Stimulated activated CD4-positive, alpha-beta T cell treated with anti-CD3 and anti-CD28 coated beads, Interleukin-15, amount 100 ng/mL, for 1 hour (primary cell): Measurements from ENCODE around the gene CAPN13.

Experiments used
- DNase-seq, 2 donors: peaks; one replicate each; pipeline ENCODE4 v3.0.0-alpha.2; 2020; ENCODE audit warnings: low read depth in 1 of 2, low spot score in 1 of 2

Gene CAPN13

GRCh38 chr2:30730736-30731647 is 76.3 kb downstream of the CAPN13 start:
- no peak for DNase-seq

GRCh38 chr2:30729031-30729430 is 78.2 kb downstream of the CAPN13 start:
- DNase-seq, result no peak

GRCh38 chr2:30722936-30723725 is 84.1 kb downstream of the CAPN13 start:
- DNase-seq, result no peak

DNA sequence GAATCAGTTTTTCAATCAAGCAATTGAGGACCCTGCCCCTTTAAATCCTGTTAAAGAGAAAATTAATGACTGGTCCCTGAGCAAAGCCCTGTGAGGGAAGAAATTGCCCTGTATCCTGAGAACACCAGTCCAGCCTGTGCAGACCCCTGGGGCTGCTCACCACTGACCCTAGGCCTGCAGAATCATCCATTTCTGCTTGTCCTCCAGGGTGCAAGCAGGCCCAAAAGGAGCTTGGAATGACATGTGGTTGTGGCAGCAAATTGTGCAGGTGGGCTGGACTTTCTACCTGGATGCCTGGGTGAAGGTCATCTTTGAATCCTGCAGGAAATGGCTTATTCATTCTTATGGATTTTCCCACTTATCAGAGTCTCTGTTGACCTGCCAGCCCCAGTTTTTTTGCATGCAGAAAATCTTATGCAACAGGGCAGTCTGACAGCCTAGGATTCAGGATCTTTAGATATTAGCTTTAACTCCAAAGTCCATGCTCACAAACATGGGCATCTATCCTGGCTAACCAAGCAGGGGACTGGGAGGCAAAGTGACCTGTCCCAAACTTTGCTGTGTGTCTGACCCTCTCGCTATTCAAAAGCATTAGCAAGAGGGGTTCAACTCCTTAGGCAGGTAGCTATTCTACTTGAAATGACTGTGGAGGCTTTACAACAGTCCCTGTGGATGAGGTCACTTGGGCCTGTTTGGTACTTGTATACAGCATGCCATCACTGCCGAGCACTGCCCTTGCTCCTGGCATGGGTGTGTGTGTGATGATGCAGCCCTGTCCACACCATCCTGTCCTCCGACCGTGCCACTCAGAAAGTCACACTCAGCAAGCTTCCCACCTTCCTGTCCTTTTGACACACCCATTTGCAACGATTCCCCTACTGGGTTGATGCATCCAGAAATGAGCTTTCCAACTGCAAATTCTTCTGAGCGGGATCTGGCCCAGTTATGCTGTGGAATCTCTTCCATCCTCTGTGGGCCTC is 85.3 kb downstream of the CAPN13 start:
- no peak for DNase-seq

DNA sequence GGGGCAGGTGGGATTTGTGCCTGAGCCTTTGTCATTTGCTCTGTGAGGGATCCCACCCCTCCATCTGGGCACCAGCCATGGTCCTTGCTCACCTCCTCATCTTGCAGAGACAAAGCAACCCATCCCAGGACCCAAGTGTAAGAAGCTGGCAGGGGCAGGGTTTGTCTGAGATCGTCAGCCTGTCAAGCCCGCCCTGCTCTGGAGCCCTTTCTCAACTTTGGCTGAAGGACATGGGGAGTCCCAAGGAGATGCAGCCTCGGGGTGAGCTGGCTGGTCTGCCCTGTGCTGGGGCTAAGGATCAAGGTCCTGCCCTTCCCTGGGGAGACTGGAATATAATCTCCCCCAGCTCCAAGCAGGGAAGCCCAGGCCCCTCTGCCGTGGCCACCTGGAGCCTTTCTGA is 86.0 kb downstream of the CAPN13 start:
- no peak for DNase-seq

DNA sequence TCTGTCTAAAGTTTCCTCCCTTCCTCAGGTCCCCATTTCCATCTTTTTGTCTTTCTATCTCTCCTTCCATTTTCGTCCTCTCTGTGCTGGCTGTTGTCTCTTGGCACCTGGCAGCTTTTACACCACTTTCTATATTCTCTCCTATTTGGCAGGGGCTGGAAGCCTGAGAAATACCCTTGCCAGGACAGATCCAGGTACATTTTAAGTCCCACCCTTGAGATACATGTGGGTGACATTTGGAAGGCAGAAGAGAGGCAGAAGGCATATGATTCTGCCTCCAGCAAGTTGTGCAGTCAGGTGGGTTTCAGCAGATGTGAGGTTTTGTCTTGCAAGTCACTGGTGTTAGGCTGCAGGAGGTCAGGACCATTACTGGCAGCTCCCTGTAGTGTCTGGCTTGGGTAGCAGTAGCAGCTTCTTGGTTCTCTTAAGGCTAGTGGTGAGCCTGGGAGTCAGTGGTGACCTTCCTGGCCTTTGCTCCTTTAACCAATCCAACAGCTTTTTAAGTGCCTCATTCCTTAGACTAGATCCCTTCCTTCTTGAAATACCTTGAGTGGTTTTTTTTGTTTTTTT is 90.1 kb downstream of the CAPN13 start:
- DNase-seq, result no peak

- no peak for DNase-seq
Observed at GRCh38 chr2:30716123-30716900, 90.9 kb downstream of the CAPN13 start.

DNA sequence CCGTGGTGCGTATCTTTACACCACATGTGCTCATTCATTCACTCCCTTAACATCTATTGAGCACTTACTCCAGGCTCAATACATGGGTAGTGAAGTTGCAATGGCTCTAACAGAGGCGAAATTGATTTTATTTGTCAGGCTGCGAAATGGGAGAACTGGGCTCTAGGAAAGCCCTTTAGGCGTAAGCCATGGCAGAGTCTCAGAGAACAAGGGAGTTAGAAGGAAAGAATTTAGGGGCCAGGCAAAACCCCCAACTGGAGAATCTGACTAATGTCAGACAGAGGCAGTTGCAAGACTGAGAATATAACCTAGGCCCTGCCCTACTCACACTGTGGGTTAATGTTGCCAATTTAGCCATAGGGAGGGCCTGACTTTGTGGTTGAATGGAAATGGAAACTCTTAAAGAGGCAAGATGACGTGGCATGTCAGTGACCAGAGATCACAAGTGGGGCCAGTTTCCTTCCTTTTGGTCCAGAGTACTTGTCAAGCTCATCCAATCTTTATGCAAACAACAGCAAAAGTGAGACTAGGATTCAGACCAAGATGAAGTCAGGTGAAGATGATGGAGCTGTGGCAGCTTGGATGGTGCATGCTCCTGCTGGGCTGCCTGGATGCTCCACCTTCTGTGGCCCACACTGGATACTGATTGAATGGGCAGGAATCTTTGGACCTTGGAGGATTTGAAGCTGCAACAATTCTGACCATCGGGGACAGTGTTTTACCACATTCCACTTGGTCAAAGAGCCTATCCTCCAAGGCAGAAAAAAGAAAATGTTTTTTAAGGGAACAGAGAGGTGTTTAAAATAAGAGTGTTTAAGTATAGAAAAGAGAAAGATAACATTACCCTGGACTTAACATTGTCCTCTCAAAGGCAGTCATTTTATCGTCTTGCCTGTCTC is 92.2 kb downstream of the CAPN13 start:
- no peak for DNase-seq

GRCh38 chr2:30713698-30714097 is 93.5 kb downstream of the CAPN13 start:
- no peak for DNase-seq

DNA sequence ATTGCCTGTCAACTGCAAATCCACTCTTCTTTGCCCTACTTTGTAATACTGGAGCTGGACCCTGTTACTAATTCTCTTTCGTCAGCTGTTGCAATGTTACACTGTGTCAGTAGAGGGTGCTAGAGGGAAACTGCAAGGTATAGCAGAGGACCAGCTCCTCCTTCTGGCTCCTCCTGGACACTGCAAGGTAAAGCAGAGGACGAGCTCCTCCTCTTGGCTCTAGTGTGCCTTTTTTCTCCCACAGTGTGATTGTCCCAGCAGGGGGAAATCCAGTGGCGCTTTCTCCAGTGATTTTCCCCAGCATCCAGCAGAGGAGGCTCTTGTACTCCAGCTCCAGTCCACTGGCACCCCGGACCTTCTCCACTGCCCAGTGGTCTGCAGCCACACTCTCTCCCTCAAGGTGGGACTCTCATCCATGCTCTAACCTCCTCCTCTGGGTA is 95.6 kb downstream of the CAPN13 start:
- DNase-seq, result peak; percentile 58 to 59

DNA sequence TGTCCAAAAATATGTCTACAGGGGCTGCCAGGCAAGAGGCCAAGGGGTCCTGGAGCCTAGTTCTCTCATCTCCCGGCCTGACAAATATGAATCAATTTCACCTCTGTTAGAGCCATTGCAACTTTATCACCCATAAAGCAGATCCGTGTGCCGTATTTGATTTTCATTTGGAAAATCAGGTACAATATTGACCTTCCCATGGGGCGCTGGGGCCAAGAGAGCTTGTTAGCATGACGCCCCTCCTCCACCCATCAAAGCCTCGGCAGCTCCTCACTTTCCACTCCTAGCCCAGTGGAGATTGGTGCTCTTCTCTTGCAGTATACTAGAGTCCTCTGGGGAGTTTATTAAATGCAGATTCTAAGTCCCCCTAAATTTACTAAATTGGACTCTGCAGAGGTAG is 96.8 kb downstream of the CAPN13 start:
- DNase-seq, result no peak

GRCh38 chr2:30710016-30710415 is 97.2 kb downstream of the CAPN13 start:
- no peak for DNase-seq

GRCh38 chr2:30709516-30709915 is 97.7 kb downstream of the CAPN13 start:
- DNase-seq, result no peak

- no peak for DNase-seq
Observed at GRCh38 chr2:30708491-30709290, 98.6 kb downstream of the CAPN13 start.

DNA sequence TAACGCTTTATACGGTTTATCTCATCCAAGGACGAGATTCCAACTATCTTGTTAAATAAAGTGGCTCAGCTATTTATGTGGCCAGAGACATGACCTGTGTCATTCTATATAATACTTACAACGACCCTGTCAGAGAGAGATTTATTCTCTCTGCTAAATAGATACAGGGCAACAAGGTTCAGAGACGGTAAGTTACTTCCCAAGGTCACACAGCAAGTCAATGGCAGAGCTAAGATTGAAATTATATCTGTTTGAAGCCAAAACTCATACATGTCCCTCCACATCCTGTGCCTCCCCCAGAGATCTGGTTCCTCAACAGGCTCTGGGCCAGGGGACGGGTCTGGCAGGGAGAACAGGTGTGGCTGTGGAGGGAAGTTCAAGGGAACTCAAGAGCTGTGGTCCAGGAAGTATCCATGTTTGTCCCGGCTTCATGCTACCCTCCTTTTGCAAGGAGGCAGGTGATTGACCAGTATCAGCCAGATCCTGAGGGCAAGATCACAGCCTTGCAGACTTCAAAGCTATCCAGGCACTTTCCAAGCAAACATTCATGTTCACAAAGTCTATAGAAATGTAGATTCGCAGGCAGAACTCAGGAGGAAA is 99.8 kb downstream of the CAPN13 start:
- DNase-seq, result no peak

DNA sequence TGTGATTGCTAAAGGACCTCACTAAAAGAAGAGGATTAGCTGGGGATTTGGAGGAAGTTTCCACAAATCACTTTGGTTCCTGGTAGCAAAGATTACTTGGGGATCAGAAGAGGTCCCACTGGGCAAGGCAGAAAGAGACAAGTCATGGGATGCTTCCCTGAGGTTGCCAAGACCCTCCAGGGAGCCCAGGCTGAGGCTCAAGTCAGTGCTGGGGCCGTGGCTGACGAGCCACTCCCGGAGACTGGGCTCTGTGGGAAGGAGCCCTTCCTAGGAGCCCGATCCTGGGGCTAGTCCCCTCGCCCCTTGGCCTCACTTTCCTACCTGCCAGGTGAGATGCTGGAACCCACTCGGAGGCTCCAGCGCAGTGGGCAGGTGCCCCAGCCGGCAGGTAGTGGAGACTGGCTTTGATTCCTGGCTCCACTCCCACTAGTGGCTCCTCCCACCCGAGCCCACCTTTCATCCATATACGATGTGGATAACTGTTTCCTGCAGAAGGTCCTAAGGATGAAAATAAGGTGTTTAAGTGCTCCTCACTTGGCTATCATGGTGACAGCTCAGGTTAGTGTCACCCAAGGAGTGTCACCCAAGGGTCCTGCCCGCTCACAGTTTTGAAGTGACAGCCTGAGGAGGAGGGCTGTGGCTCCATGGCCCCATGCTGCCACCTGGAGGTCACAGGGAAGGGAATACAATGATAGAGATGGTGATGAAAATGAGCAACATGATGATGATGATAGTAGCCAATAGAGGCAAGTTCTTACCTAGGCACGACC is 100.5 kb downstream of the CAPN13 start:
- peak; percentile 43 to 65 for DNase-seq
